IPS-18a (cell line): ENCODE measurements around the gene CERT1.

Source experiments
- H3K27ac ChIP-seq: one replicate; pipeline ENCODE4 v1.5.1; 2013; ENCODE audit warnings: low read length
- H3K27me3 ChIP-seq: one replicate; pipeline ENCODE4 v1.6.1; 2013; ENCODE audit warnings: mild to moderate bottlenecking, low read length; ENCODE audit not compliant: control insufficient read depth, insufficient read depth
- H3K36me3 ChIP-seq: one replicate; pipeline ENCODE4 v1.6.1; 2013; ENCODE audit warnings: low read depth, low read length; ENCODE audit not compliant: control insufficient read depth
- H3K4me1 ChIP-seq: one replicate; pipeline ENCODE4 v1.6.1; 2013; ENCODE audit warnings: low read depth, low read length; ENCODE audit not compliant: control insufficient read depth
- H3K4me3 ChIP-seq: one replicate; pipeline ENCODE4 v1.5.1; 2013; ENCODE audit warnings: low read length
- H3K9ac ChIP-seq: one replicate; pipeline ENCODE4 v1.6.1; 2013; ENCODE audit warnings: mild to moderate bottlenecking, low read length, moderate library complexity
- H3K9me3 ChIP-seq: one replicate; pipeline ENCODE4 v1.6.1; 2013; ENCODE audit warnings: low read depth, low read length; ENCODE audit not compliant: control insufficient read depth

CERT1 gene

GRCh38 chr5:75522542-75522941 is 11.1 kb upstream of the CERT1 start:
- Histone ChIP-seq H3K36me3 (no peaks in the 10 kb centered on the region), H3K9ac (no peak overlapping the region), H3K27me3 (no peaks in the 10 kb centered on the region), H3K4me3 (no peak overlapping the region), H3K27ac (no peak overlapping the region), H3K9me3 (peaks cover 5% of the 10 kb centered on the region), H3K4me1 (no peaks in the 10 kb centered on the region)

- H3K9me3 ChIP-seq = peaks cover 5% of the 10 kb centered on the region
- H3K4me3 ChIP-seq = no peak overlapping the region
- no peaks in the 10 kb centered on the region for H3K4me1 ChIP-seq
- no peak overlapping the region for H3K9ac ChIP-seq
- H3K27ac ChIP-seq = no peak overlapping the region
- H3K27me3 ChIP-seq = no peaks in the 10 kb centered on the region
- no peaks in the 10 kb centered on the region for H3K36me3 ChIP-seq
These were observed 10.6 kb upstream of the CERT1 start for GRCh38 chr5:75522025-75522424.

- no peaks in the 10 kb centered on the region for H3K36me3 ChIP-seq
- no peaks in the 10 kb centered on the region for H3K4me1 ChIP-seq
- H3K27ac ChIP-seq = no peak overlapping the region
- H3K9ac ChIP-seq = no peak overlapping the region
- H3K27me3 ChIP-seq = no peaks in the 10 kb centered on the region
- peaks cover 5% of the 10 kb centered on the region for H3K9me3 ChIP-seq
- H3K4me3 ChIP-seq = no peak overlapping the region
These were observed 9.8 kb upstream of the CERT1 start for GRCh38 chr5:75521195-75521594.

- Histone ChIP-seq H3K9me3 (peaks cover 5% of the 10 kb centered on the region), H3K4me1 (no peaks in the 10 kb centered on the region), H3K9ac (no peak overlapping the region), H3K4me3 (no peak overlapping the region), H3K36me3 (no peaks in the 10 kb centered on the region), H3K27ac (no peak overlapping the region), H3K27me3 (no peaks in the 10 kb centered on the region)
These were observed 8.3 kb upstream of the CERT1 start for GRCh38 chr5:75519761-75520160.

GRCh38 chr5:75514323-75514722 is 2.9 kb upstream of the CERT1 start:
- no peak overlapping the region for H3K4me3 ChIP-seq
- no peak overlapping the region for H3K27ac ChIP-seq
- peaks cover 8% of the 10 kb centered on the region for H3K4me1 ChIP-seq

GRCh38 chr5:75513841-75514240 is 2.4 kb upstream of the CERT1 start:
- Histone ChIP-seq H3K27ac (no peak overlapping the region), H3K36me3 (no peaks in the 10 kb centered on the region), H3K9me3 (no peaks in the 10 kb centered on the region), H3K9ac (no peak overlapping the region), H3K4me3 (no peak overlapping the region), H3K27me3 (no peaks in the 10 kb centered on the region), H3K4me1 (peaks cover 11% of the 10 kb centered on the region)

More at GRCh38 chr5:75514323-75514722, 2.9 kb upstream of the CERT1 start:
- Histone ChIP-seq H3K27me3 (no peaks in the 10 kb centered on the region), H3K9ac (no peak overlapping the region), H3K9me3 (no peaks in the 10 kb centered on the region), H3K36me3 (no peaks in the 10 kb centered on the region)

GRCh38 chr5:75512383-75513074 is 1.1 kb upstream of the CERT1 start:
- Histone ChIP-seq H3K9ac (peak overlapping the region; percentile 55), H3K9me3 (no peaks in the 10 kb centered on the region), H3K4me1 (peaks cover 11% of the 10 kb centered on the region), H3K36me3 (no peaks in the 10 kb centered on the region), H3K27me3 (no peaks in the 10 kb centered on the region), H3K27ac (no peak overlapping the region), H3K4me3 (peak overlapping the region; percentile 96)

GRCh38 chr5:75510836-75511434 is 494 bp downstream of the CERT1 start:
- Histone ChIP-seq H3K36me3 (no peaks in the 10 kb centered on the region), H3K27me3 (no peaks in the 10 kb centered on the region), H3K27ac (no peak overlapping the region), H3K4me3 (peak overlapping the region; percentile 96), H3K9me3 (no peaks in the 10 kb centered on the region), H3K9ac (peak overlapping the region; percentile 57), H3K4me1 (peaks cover 11% of the 10 kb centered on the region)

GRCh38 chr5:75510417-75510835 is 1.0 kb downstream of the CERT1 start:
- peak overlapping the region; percentile 57 for H3K9ac ChIP-seq
- peaks cover 11% of the 10 kb centered on the region for H3K4me1 ChIP-seq
- no peak overlapping the region for H3K27ac ChIP-seq
- no peaks in the 10 kb centered on the region for H3K36me3 ChIP-seq
- peak overlapping the region; percentile 96 for H3K4me3 ChIP-seq
- no peaks in the 10 kb centered on the region for H3K9me3 ChIP-seq
- no peaks in the 10 kb centered on the region for H3K27me3 ChIP-seq

GRCh38 chr5:75509956-75510355 is 1.5 kb downstream of the CERT1 start:
- Histone ChIP-seq H3K27me3 (no peaks in the 10 kb centered on the region), H3K9me3 (no peaks in the 10 kb centered on the region), H3K4me3 (peak overlapping the region; percentile 96), H3K9ac (peak overlapping the region; percentile 57), H3K36me3 (no peaks in the 10 kb centered on the region), H3K4me1 (peaks cover 11% of the 10 kb centered on the region), H3K27ac (no peak overlapping the region)

GRCh38 chr5:75509546-75509945 is 1.9 kb downstream of the CERT1 start:
- Histone ChIP-seq H3K27ac (no peak overlapping the region), H3K4me1 (peaks cover 11% of the 10 kb centered on the region)

GRCh38 chr5:75507841-75508240 is 3.6 kb downstream of the CERT1 start:
- Histone ChIP-seq H3K9me3 (no peaks in the 10 kb centered on the region), H3K4me3 (no peak overlapping the region), H3K27me3 (no peaks in the 10 kb centered on the region), H3K27ac (no peak overlapping the region), H3K9ac (no peak overlapping the region), H3K36me3 (peaks cover 4% of the 10 kb centered on the region), H3K4me1 (peaks cover 11% of the 10 kb centered on the region)

More at GRCh38 chr5:75509546-75509945, 1.9 kb downstream of the CERT1 start:
- Histone ChIP-seq H3K36me3 (no peaks in the 10 kb centered on the region), H3K27me3 (no peaks in the 10 kb centered on the region), H3K9me3 (no peaks in the 10 kb centered on the region), H3K9ac (peak overlapping the region; percentile 57), H3K4me3 (peak overlapping the region; percentile 96)
